ENCODE data around the gene UVRAG.

GRCh38 chr11:75934851-75935250, 119.8 kb downstream of the UVRAG start:
- TF ChIP-seq POLR2A (IDR thresholded peaks at IDR 0.05; ENCODE audit: low read depth, low read length) (no peak), POU2F2 (IDR thresholded peaks at IDR 0.05; ENCODE audit: low read depth, low read length) (no peak), POLR2AphosphoS5 (IDR thresholded peaks at IDR 0.05; ENCODE audit: low read depth, low read length) (no peak), PAX5 (IDR thresholded peaks at IDR 0.05; ENCODE audit: insufficient read depth, low read length, severe bottlenecking) (no peak), SPI1 (IDR thresholded peaks at IDR 0.05; ENCODE audit: low read depth, low read length) (no peak)

Data from GM12891 (cell line).